NB4 (cell line): ENCODE measurements around the gene C1QTNF12.
A peak's percentile ranks its signal among the peaks of the same experiment; 100 is the strongest.

Source experiments
- DNase-seq: peaks from one replicate; pipeline ENCODE4 v3.0.0; 2010; ENCODE audit warnings: low read depth
- H3K4me3 ChIP-seq: one replicate; pipeline ENCODE4 v1.5.1; 2011; ENCODE audit warnings: mild to moderate bottlenecking, low read depth, low read length, moderate library complexity
- CTCF ChIP-seq: IDR thresholded peaks from one replicate; pipeline ENCODE4 v1.5.1; 2012; ENCODE audit warnings: low read depth, low read length
- MAX ChIP-seq: IDR thresholded peaks from 2 replicates; pipeline ENCODE4 v1.6.1; 2011; ENCODE audit warnings: low read depth, low read length
- MYC ChIP-seq: IDR thresholded peaks from 2 replicates; pipeline ENCODE4 v1.6.1; 2011; ENCODE audit warnings: low read depth, low read length
- POLR2A ChIP-seq: IDR thresholded peaks from 2 replicates; pipeline ENCODE4 v1.6.1; 2011; ENCODE audit warnings: mild to moderate bottlenecking; ENCODE audit not compliant: insufficient read length; ENCODE audit errors: extremely low read depth

C1QTNF12 gene

GRCh38 chr1:1272341-1273208, 26.1 kb upstream of the C1QTNF12 start:
- no peak for TF ChIP-seq MYC
- TF ChIP-seq MAX: no peak
- TF ChIP-seq CTCF: no peak
- TF ChIP-seq POLR2A: no peak
- H3K4me3 ChIP-seq: peak overlapping the region; percentile 79
- no peak for DNase-seq

GRCh38 chr1:1270813-1271212, 24.3 kb upstream of the C1QTNF12 start:
- no peak for TF ChIP-seq MAX
- no peak for TF ChIP-seq MYC
- TF ChIP-seq CTCF: no peak
- TF ChIP-seq POLR2A: no peak
- no peak overlapping the region for H3K4me3 ChIP-seq
- DNase-seq: no peak

GRCh38 chr1:1268284-1268682, 21.8 kb upstream of the C1QTNF12 start:
- DNase-seq: no peak
- TF ChIP-seq CTCF (no peak), MAX (no peak), MYC (no peak), POLR2A (no peak)
- no peak overlapping the region for H3K4me3 ChIP-seq

- TF ChIP-seq MYC (no peak), CTCF (no peak), MAX (no peak), POLR2A (no peak)
- H3K4me3 ChIP-seq: no peak overlapping the region
- no peak for DNase-seq
Measured at GRCh38 chr1:1267488-1268283, 21.2 kb upstream of the C1QTNF12 start.

- DNase-seq: no peak
- H3K4me3 ChIP-seq: no peak overlapping the region
- TF ChIP-seq MYC (no peak), MAX (no peak), CTCF (peak; percentile 10)
Measured at GRCh38 chr1:1264868-1265272, 18.3 kb upstream of the C1QTNF12 start.
